SK-N-SH (cell line): ENCODE results near the gene ZNG1F.
"Not testable (repeated sequence)": the region's sequence is repeated elsewhere in the genome, so short reads cannot be mapped to it uniquely, and the experiment has no call there.

Experiments used
- CHD2 ChIP-seq: fragments of 150-350 bp; IDR thresholded peaks from 2 replicates; pipeline ENCODE4 v1.6.1; 2018; ENCODE audit warnings: low read length; ENCODE audit not compliant: partially characterized antibody
- TF ChIP-seq, protein P1 (sequence below): IDR thresholded peaks from 2 replicates; pipeline ENCODE4 v1.4.0; 2012; ENCODE audit warnings: low read depth
- TF ChIP-seq, protein P2 (sequence below): fragments of 200-600 bp; sonication (generic); IDR thresholded peaks from 2 replicates; pipeline ENCODE4 v1.6.1; 2017; ENCODE audit warnings: antibody characterized with exemption, mild to moderate bottlenecking, moderate library complexity

DNA sequence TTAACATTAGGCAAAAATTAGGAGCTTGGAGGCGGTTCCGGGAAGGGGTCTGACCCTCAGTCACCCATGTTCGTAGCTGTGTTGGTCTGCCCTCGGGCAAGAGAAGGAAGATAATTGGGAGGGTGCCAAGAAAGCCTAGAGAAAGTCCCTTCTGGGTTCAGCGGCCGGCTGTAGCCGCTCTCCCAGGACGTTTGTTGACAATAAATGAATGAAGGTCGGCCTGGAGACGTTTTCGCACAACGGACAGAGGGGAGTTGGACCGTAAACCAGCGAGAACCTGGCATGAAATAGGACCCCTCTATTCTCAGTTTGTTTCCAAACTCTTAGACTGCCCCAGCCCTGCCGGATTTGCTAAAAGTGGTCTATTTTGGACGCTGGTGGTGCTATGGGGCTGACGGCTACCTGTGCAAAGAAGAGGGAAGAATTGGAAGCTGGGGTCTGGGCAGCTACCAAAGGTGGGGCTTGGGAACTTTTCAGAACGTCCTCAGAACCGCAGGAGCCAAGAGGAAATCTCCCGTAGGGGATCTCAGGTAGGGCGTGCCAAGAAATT lies 63.9 kb downstream of the ZNG1F start:
- TF ChIP-seq CHD2: not testable (repeated sequence)
- TF ChIP-seq, protein P1, sequence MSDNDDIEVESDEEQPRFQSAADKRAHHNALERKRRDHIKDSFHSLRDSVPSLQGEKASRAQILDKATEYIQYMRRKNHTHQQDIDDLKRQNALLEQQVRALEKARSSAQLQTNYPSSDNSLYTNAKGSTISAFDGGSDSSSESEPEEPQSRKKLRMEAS: not testable (repeated sequence)
- TF ChIP-seq, protein P2, sequence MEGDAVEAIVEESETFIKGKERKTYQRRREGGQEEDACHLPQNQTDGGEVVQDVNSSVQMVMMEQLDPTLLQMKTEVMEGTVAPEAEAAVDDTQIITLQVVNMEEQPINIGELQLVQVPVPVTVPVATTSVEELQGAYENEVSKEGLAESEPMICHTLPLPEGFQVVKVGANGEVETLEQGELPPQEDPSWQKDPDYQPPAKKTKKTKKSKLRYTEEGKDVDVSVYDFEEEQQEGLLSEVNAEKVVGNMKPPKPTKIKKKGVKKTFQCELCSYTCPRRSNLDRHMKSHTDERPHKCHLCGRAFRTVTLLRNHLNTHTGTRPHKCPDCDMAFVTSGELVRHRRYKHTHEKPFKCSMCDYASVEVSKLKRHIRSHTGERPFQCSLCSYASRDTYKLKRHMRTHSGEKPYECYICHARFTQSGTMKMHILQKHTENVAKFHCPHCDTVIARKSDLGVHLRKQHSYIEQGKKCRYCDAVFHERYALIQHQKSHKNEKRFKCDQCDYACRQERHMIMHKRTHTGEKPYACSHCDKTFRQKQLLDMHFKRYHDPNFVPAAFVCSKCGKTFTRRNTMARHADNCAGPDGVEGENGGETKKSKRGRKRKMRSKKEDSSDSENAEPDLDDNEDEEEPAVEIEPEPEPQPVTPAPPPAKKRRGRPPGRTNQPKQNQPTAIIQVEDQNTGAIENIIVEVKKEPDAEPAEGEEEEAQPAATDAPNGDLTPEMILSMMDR: not testable (repeated sequence)
